ENCODE measurements around the gene MISP.

Gene MISP

GRCh38 chr19:746956-747355, 4.0 kb upstream of the MISP start:
- Histone ChIP-seq H3K27ac (ENCODE audit: insufficient read depth, low read depth, low read length, poor library complexity, severe bottlenecking) (no peak overlapping the region), H3K4me3 (ENCODE audit: insufficient read depth, low read depth, low read length) (no peak overlapping the region), H3K36me3 (ENCODE audit: control insufficient read depth, insufficient read depth, low read length) (peaks cover 5% of the 10 kb centered on the region), H3K9me3 (ENCODE audit: control insufficient read depth, low read length) (no peaks in the 10 kb centered on the region), H3K27me3 (ENCODE audit: control insufficient read depth, insufficient read depth, low read length, poor library complexity, severe bottlenecking) (no peaks in the 10 kb centered on the region), H3K4me1 (ENCODE audit: control insufficient read depth, insufficient read depth, low read length) (no peaks in the 10 kb centered on the region)
- WGBS, 2 experiments: 95 to 96% methylated on average over 22 of the region's 22 CpGs

- Histone ChIP-seq H3K36me3 (ENCODE audit: control insufficient read depth, insufficient read depth, low read length) (peaks cover 5% of the 10 kb centered on the region), H3K4me1 (ENCODE audit: control insufficient read depth, insufficient read depth, low read length) (peaks cover under 1% of the 10 kb centered on the region), H3K27ac (ENCODE audit: insufficient read depth, low read depth, low read length, poor library complexity, severe bottlenecking) (no peak overlapping the region), H3K4me3 (ENCODE audit: insufficient read depth, low read depth, low read length) (no peak overlapping the region), H3K9me3 (ENCODE audit: control insufficient read depth, low read length) (no peaks in the 10 kb centered on the region), H3K27me3 (ENCODE audit: control insufficient read depth, insufficient read depth, low read length, poor library complexity, severe bottlenecking) (no peaks in the 10 kb centered on the region)
- 95 to 96% methylated on average over 28 of the region's 28 CpGs for WGBS, 2 experiments
Observed at GRCh38 chr19:747432-748273, 3.3 kb upstream of the MISP start.

GRCh38 chr19:748274-748598, 2.7 kb upstream of the MISP start:
- no peak overlapping the region for H3K4me3 ChIP-seq (ENCODE audit: insufficient read depth, low read depth, low read length)
- H3K27me3 ChIP-seq (ENCODE audit: control insufficient read depth, insufficient read depth, low read length, poor library complexity, severe bottlenecking): no peaks in the 10 kb centered on the region
- no peak overlapping the region for H3K27ac ChIP-seq (ENCODE audit: insufficient read depth, low read depth, low read length, poor library complexity, severe bottlenecking)
- WGBS, 2 experiments: 89 to 90% methylated on average over 14 of the region's 14 CpGs
- H3K4me1 ChIP-seq (ENCODE audit: control insufficient read depth, insufficient read depth, low read length): peaks cover 5% of the 10 kb centered on the region
- H3K36me3 ChIP-seq (ENCODE audit: control insufficient read depth, insufficient read depth, low read length): peaks cover 5% of the 10 kb centered on the region
- H3K9me3 ChIP-seq (ENCODE audit: control insufficient read depth, low read length): no peaks in the 10 kb centered on the region

GRCh38 chr19:749811-750210, 1.1 kb upstream of the MISP start:
- Histone ChIP-seq H3K27ac (ENCODE audit: insufficient read depth, low read depth, low read length, poor library complexity, severe bottlenecking) (no peak overlapping the region), H3K4me1 (ENCODE audit: control insufficient read depth, insufficient read depth, low read length) (peaks cover 5% of the 10 kb centered on the region), H3K4me3 (ENCODE audit: insufficient read depth, low read depth, low read length) (no peak overlapping the region), H3K27me3 (ENCODE audit: control insufficient read depth, insufficient read depth, low read length, poor library complexity, severe bottlenecking) (no peaks in the 10 kb centered on the region), H3K36me3 (ENCODE audit: control insufficient read depth, insufficient read depth, low read length) (peaks cover 5% of the 10 kb centered on the region), H3K9me3 (ENCODE audit: control insufficient read depth, low read length) (no peaks in the 10 kb centered on the region)
- 84 to 86% methylated on average over 14 of the region's 14 CpGs for WGBS, 2 experiments

- Histone ChIP-seq H3K36me3 (ENCODE audit: control insufficient read depth, insufficient read depth, low read length) (peaks cover 5% of the 10 kb centered on the region), H3K27me3 (ENCODE audit: control insufficient read depth, insufficient read depth, low read length, poor library complexity, severe bottlenecking) (no peaks in the 10 kb centered on the region), H3K4me3 (ENCODE audit: insufficient read depth, low read depth, low read length) (no peak overlapping the region), H3K27ac (ENCODE audit: insufficient read depth, low read depth, low read length, poor library complexity, severe bottlenecking) (no peak overlapping the region), H3K4me1 (ENCODE audit: control insufficient read depth, insufficient read depth, low read length) (peaks cover 5% of the 10 kb centered on the region), H3K9me3 (ENCODE audit: control insufficient read depth, low read length) (no peaks in the 10 kb centered on the region)
- WGBS, 2 experiments: 83 to 84% methylated on average over 30 of the region's 30 CpGs
Observed at GRCh38 chr19:751501-752341, 809 bp downstream of the MISP start.

- WGBS, 2 experiments: 85 to 89% methylated on average over 38 of the region's 39 CpGs
- peaks cover 5% of the 10 kb centered on the region for H3K4me1 ChIP-seq (ENCODE audit: control insufficient read depth, insufficient read depth, low read length)
- no peaks in the 10 kb centered on the region for H3K9me3 ChIP-seq (ENCODE audit: control insufficient read depth, low read length)
- no peak overlapping the region for H3K27ac ChIP-seq (ENCODE audit: insufficient read depth, low read depth, low read length, poor library complexity, severe bottlenecking)
- no peaks in the 10 kb centered on the region for H3K36me3 ChIP-seq (ENCODE audit: control insufficient read depth, insufficient read depth, low read length)
- H3K27me3 ChIP-seq (ENCODE audit: control insufficient read depth, insufficient read depth, low read length, poor library complexity, severe bottlenecking): no peaks in the 10 kb centered on the region
- H3K4me3 ChIP-seq (ENCODE audit: insufficient read depth, low read depth, low read length): no peak overlapping the region
Observed at GRCh38 chr19:752652-753517, 2.0 kb downstream of the MISP start.

- no peak overlapping the region for H3K27ac ChIP-seq (ENCODE audit: insufficient read depth, low read depth, low read length, poor library complexity, severe bottlenecking)
- 91 to 94% methylated on average over 9 of the region's 9 CpGs for WGBS, 2 experiments
- H3K9me3 ChIP-seq (ENCODE audit: control insufficient read depth, low read length): no peaks in the 10 kb centered on the region
- H3K4me3 ChIP-seq (ENCODE audit: insufficient read depth, low read depth, low read length): no peak overlapping the region
- no peaks in the 10 kb centered on the region for H3K36me3 ChIP-seq (ENCODE audit: control insufficient read depth, insufficient read depth, low read length)
- peaks cover 5% of the 10 kb centered on the region for H3K4me1 ChIP-seq (ENCODE audit: control insufficient read depth, insufficient read depth, low read length)
- H3K27me3 ChIP-seq (ENCODE audit: control insufficient read depth, insufficient read depth, low read length, poor library complexity, severe bottlenecking): no peaks in the 10 kb centered on the region
Observed at GRCh38 chr19:754530-754929, 3.6 kb downstream of the MISP start.

- Histone ChIP-seq H3K4me3 (ENCODE audit: insufficient read depth, low read depth, low read length) (no peak overlapping the region), H3K9me3 (ENCODE audit: control insufficient read depth, low read length) (no peaks in the 10 kb centered on the region), H3K36me3 (ENCODE audit: control insufficient read depth, insufficient read depth, low read length) (no peaks in the 10 kb centered on the region), H3K27ac (ENCODE audit: insufficient read depth, low read depth, low read length, poor library complexity, severe bottlenecking) (no peak overlapping the region), H3K27me3 (ENCODE audit: control insufficient read depth, insufficient read depth, low read length, poor library complexity, severe bottlenecking) (no peaks in the 10 kb centered on the region), H3K4me1 (ENCODE audit: control insufficient read depth, insufficient read depth, low read length) (peaks cover 5% of the 10 kb centered on the region)
- WGBS, 2 experiments: 96 to 97% methylated on average over 15 of the region's 15 CpGs
Observed at GRCh38 chr19:755063-755462, 4.2 kb downstream of the MISP start.

GRCh38 chr19:756236-756635, 5.3 kb downstream of the MISP start:
- Histone ChIP-seq H3K27me3 (ENCODE audit: control insufficient read depth, insufficient read depth, low read length, poor library complexity, severe bottlenecking) (no peaks in the 10 kb centered on the region), H3K27ac (ENCODE audit: insufficient read depth, low read depth, low read length, poor library complexity, severe bottlenecking) (no peak overlapping the region), H3K4me1 (ENCODE audit: control insufficient read depth, insufficient read depth, low read length) (peaks cover 5% of the 10 kb centered on the region), H3K4me3 (ENCODE audit: insufficient read depth, low read depth, low read length) (no peak overlapping the region), H3K9me3 (ENCODE audit: control insufficient read depth, low read length) (no peaks in the 10 kb centered on the region), H3K36me3 (ENCODE audit: control insufficient read depth, insufficient read depth, low read length) (no peaks in the 10 kb centered on the region)

All from ectodermal cell (in vitro differentiated cells).